ENCODE data around the gene CCL15.

DNA sequence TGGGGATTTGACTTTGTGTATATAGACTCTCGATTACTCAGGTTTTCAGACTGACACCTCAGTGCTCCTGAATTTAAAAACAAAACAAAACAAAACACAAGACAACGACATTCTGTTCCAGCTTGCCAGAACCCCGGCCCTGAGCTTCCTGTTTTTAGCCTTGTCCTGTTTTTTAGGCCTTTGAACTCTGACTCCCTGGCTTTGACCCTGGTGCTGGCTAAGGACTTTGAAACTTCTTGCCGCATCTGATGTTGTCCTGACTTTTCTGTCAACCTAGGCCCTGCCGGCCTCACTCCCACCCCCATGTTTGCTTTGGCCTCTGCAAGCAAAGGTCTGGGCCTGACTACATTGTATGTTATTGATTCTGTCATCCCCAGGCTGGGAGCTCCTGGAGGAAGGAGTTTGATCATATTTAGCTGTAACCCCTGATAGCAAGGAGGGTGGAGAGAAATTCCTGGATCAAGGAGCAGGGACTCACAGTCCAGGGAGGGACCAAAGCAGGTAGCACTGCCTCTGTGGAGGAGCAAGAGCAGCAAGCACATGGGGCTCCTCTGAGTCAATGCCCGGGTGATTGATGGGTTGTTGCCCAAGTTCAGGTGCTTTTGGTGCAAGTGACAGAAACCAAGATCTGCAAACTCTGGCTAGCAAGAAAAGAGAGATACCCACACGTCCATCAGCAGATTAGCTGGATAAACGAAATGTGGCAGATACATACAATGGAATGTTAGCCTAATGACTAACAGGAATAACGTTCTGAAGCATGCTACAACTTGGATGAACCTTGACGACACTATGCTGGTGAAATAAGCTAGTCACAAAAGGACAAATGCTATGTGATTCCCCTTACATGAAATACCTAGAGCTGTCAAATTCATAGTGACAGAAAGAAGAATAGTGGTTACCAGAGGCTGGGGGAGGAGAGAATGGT is 27.8 kb downstream of the CCL15 start:
- TF ChIP-seq, protein P1, sequence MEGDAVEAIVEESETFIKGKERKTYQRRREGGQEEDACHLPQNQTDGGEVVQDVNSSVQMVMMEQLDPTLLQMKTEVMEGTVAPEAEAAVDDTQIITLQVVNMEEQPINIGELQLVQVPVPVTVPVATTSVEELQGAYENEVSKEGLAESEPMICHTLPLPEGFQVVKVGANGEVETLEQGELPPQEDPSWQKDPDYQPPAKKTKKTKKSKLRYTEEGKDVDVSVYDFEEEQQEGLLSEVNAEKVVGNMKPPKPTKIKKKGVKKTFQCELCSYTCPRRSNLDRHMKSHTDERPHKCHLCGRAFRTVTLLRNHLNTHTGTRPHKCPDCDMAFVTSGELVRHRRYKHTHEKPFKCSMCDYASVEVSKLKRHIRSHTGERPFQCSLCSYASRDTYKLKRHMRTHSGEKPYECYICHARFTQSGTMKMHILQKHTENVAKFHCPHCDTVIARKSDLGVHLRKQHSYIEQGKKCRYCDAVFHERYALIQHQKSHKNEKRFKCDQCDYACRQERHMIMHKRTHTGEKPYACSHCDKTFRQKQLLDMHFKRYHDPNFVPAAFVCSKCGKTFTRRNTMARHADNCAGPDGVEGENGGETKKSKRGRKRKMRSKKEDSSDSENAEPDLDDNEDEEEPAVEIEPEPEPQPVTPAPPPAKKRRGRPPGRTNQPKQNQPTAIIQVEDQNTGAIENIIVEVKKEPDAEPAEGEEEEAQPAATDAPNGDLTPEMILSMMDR (IDR thresholded peaks at IDR 0.05; ENCODE audit: low read length) = no peak
- TF ChIP-seq EZH2 (IDR thresholded peaks at IDR 0.05; ENCODE audit: borderline replicate concordance, low read length) = no peak
